NCI-H1436 treated with DMSO at 0.1 percent for 48 hours (cell line): ENCODE results near the gene VAMP2.

ENCODE experiments used
- DNase-seq: peaks from one replicate; lab custom pipeline; 2025; lab: John Stamatoyannopoulos, UW

Gene VAMP2

DNA sequence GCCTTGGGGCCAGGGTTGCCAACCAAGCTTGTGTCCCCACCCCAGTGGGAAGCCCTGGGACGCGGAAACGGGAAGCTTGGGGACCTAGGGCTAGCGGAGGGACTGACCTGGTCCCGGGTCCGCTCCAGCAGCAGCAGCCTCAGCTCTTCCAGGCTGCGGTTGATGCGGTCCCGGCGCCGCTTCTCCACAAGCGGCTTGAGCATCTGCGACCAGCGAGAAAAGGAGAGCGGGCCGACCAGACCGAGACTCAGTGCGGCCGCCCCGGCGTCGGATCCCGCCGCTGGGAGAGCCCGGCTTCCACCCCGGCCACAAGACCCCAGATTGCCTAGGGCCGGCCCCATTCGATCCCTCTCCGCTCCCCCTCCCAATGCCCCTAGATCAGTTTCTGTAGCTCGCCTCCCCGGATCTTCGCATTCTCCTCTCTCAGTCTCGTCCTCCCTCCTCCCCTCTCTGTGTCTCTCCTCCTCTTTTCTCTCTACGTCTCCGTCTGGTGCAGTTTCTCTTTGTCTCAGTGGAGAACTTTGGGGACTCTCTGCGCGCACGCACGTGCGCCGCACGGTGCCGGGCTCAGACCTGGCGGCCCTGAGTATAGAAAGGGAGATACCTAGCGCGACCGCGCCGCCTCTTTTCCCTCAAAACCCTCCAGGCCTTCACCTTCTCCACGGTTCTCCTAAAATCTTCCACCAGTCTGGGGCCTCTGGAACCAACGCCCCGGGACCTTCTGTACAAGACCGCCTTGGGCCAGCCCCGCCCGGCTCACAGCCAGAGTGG, 39.6 kb downstream of the VAMP2 start:
- DNase-seq: no peak

DNA sequence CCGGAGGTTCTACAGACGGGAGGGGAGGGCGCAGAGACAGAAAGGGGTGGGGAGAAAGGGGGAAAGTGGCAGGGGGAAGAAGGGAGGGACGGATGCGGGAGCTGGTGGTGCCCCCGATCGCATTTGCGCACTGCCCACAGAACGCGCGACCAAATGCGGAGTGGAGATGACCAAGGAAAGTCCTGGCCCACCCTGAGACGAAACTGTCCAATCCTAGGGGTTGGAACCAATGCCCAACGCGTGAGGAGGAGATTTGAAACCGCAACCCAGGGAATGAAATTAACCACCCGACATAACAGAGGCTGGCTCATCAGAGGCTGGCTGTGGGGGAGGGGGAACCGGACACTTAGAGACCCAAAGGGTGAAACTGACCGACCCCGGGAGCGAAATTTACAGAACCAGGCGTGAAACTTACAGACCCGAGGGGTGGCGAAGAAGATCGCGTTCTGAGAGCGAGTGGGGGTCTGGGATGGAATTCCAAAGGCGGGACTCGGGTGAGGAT, 40.3 kb downstream of the VAMP2 start:
- DNase-seq: no peak

DNA sequence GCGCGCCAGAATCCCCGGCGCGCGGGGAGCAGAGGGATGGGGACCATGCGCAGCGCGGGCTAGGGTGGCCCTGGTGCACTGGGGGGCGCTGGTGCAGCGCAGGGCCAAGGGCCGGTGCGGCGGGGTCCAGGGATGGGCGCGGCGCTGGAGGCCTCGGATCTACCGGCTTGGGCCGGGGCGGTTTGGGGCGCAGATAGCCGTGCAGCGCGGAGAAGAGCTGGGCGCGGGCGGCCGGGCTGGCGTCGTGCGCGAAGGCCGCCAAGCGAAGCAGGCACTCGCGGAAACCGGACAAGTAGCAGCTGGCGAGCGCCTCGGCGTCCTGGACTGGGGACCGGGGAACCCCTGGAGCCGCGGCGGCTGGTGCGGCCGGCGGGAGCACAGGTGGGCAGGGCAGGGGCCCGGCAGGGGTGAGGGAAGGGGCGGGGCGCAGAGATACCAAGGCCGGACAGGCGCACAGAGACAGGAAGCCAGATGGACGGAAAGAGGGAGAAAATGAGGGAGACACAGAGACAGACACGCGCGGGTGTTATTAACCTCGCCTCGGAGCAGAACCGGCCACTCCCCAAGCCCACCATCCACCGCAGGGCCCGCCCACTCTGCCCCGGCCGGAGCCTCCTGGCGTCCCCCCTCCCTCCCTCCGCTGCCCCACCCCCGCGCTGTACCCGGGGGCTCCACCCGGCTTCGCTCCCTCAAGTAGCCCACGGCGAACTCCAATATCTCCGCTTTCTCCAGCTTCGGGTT, 40.9 kb downstream of the VAMP2 start:
- no peak for DNase-seq

DNA sequence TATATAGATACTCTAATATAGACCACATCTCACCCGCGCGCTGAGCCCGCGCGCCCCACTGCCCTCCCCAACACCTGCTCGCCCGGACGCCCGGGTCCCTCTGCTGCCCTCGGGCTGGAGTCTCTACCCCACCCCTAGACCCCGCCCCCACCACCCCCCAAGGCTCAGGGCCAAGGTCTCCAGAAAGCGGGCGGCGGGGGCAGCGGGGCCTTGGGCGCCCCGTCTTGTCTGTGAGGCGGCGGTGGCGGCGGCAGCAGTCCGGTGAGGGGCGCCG, 41.4 kb downstream of the VAMP2 start:
- no peak for DNase-seq

DNA sequence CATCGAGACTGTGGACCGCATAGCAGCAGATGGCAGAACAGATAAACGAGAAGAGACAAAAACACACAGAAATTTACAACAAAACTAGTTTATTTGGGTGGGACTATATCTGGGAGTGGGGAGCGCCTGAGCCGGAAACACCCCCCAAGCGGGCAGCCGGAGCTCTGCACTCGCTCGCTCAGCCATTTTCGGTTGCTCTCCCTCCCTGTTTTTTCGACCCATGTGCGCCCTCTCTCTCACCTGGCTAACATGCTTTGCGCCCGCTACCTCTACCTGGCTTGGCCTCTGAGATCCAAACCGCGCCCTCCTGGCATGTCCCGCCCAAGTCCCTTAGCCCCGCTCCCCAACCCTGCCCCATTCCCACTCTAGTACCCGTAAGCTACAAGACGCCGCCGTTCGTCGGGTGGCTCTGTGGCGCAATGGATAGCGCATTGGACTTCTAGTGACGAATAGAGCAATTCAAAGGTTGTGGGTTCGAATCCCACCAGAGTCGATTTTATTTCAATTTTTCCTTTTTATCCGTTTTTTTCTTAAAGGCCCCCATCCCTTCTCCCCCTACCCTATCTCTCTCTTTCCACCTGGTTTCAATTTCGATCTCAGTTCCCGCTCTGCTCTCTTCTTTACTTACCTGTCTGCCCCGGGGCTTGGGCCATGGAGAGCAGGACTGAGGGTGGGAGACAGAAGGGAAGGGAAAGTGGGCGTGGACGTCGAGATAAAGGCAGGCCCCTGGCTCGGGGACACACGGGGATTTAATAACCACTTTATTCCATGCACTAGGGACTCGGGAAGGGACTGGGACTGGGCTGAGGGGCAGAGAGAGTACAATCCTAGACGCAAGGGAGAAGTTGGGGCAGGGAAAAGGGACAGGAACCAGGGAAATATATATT, 42.0 kb downstream of the VAMP2 start:
- DNase-seq: peak; percentile 40

- peak; percentile 86 for DNase-seq
Observed at GRCh38 chr17:8119581-8120519, 42.9 kb downstream of the VAMP2 start.

DNA sequence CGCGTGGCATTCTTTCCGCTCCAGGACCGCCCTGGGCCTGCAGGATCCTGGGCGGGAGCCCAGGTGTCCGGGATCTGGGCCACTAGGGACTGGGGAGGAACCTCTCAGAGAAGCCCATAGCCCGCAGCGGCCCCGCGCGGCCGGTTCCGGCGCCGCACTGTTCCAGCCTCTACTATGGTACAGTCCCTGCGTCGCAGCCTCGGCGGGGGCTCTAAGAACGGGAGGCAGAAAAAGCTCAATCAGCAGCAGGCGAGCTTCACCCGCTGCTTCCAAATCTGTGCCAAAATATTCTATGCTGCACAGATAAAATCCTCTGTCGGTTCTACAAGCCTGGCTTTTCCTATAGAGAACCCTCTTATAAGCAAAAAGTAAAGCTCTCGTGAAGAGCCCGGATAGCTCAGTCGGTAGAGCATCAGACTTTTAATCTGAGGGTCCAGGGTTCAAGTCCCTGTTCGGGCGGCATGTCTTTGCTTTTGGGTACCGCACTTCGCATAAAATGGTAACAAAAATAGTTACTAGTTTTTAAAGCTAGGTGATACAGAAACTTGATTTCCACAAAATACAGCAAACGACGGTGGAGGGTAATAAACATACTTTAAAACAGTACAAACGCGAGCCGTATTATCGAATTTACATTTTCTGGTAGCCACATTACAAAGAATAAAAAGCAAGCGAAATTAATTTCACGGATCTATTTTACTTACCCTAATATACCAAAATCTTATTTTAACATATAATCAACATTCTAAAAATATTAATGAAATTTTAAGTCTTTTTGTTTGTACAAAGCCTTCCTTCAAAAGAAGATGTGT, 43.8 kb downstream of the VAMP2 start:
- DNase-seq: peak; percentile 61

DNA sequence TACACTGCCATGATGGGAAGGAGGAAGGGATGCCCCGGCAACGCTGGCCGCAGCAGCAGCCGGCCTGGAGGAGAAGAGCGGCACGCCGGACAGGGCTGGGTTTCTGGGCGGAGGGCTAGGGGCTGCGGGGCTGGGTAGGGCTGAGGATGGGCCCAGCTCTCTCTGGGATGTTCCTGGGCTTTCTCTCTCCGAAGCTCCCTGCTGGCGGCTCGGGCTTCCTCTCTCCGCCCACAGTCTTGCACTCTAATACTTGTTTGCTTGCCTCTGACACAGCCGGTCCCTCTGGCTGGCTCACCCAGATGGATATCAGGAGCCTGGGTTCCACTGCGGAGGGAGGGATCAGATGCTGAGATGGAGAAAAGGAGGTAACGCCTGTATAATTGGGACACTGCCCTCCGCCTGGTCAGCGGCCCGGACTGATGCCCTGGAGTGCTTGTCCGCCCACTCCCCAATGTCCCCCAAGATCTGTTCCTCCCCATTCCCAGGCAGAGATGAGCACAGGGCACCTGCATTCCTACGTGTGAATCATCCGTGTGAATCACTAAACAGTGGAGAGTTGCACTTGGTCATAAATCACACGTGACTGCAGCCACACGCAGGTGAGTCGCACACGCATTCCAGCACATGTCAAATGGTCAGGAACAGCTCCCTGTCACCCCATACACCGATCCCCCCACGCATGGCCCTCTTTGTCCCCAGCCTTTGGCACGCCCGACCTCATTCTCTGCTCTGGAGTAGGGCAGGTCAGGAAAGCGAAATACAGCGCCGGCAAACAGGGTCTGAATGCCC, 44.6 kb downstream of the VAMP2 start, which contains the start of gene ALOXE3:
ALOXE3 (minus strand) TSS at position 535 of the 789 bp plus-strand sequence; CDS start at position 11, 524 bp downstream.
- DNase-seq: no peak

- DNase-seq: no peak
Observed at GRCh38 chr17:8117367-8117979, 45.3 kb downstream of the VAMP2 start.

DNA sequence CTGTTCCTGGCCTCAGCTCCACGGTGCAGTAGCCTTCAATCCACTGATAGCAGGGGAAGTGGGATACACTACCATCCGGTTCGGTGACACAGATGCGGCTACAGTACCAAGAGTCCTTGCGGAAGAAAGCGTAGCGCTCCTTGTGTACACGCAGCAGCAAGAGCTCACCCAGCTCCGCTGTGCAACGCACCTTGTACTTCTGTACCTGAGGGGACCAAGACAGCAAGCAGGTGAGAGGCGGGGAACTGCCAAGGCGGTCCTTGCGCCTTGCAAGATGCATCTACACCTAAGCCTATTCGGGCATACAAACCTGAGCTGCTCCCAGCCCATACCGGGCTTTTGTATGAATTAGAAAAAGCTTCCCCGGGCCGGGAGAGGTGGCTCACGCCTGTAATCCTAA, 46.0 kb downstream of the VAMP2 start:
- no peak for DNase-seq

- no peak for DNase-seq
Observed at GRCh38 chr17:8110907-8111306, 51.8 kb downstream of the VAMP2 start.

DNA sequence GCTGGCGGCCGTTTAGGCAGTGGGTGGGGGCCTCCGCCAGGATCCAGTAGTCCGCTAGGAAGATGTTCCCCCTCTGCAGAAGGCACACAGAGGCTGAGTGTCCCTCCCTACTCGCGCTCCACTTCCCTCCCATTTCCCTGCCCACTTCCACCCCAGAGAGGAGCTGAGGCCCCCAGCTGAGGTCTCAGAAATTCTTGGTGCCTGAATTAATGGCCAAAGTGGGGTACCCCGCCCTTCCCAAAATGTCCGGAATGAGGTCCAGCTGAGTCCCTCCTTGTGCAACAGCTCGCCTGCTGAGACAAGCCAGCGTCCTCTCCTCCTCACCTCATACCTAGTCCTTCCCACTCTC, 52.3 kb downstream of the VAMP2 start:
- no peak for DNase-seq

DNA sequence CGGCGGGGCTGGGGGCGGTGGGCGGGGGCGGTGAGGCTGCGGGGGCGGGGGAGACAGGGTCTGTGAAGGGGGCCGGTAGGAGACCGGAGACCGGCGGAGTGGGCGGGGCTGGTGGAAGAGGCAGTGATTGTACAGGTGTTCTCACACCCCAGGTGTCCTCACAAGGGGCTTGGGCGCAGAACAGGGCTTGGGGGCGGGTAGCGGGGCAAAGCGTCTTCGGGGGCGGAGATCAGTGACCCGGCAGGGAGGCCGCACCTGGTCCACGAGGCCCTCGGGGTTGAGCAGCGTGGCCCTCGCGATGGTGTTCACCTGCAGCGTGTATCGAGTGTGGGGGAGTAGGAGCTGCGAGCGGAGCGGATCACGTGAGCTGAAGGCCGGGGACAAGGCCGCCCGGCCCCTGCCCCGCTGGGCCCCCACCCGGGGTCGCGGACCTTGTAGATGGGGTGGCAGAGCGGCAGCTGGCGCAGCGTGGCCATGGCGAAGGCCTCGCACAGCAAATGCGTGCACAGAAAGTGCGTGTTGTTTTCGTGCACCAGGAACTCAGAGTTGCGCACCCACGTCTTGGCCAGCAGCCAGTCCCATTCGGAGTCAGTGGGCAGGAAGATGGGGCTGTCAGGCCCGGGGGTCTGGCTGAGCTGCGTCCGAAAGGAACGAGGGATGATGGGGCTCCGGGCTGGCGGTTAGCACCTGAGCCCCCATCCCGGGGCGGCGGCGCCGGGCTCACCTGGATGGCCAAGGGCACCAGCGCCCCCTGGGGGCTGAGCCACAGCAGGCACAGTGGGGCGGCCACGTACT, 52.9 kb downstream of the VAMP2 start:
- DNase-seq: no peak
